Smooth muscle cell (in vitro differentiated cells): ENCODE data around the gene BHMT. TPM values are rescaled to one million over a fixed set of nuclear protein-coding genes. Genes with fewer than 3 reads are reported as not detected.

ENCODE experiments used
- DNase-seq: peaks from one replicate; lab custom pipeline; 2025; ENCODE audit not compliant: unreplicated experiment; lab: John Stamatoyannopoulos, UW
- H2AFZ ChIP-seq: fragments of 200-600 bp; sonication (generic); 2 replicates; pipeline ENCODE4 v1.6.0; 2016; ENCODE audit warnings: antibody characterized with exemption, low read depth, mild to moderate bottlenecking
- H3F3A ChIP-seq: fragments of 200-600 bp; sonication (generic); 2 replicates; pipeline ENCODE4 v1.6.0; 2017; ENCODE audit warnings: antibody characterized with exemption, low read depth
- H3K27ac ChIP-seq: fragments of 200-600 bp; sonication (generic); 2 replicates; pipeline ENCODE4 v1.5.1; 2016; ENCODE audit warnings: low read depth, mild to moderate bottlenecking
- H3K27me3 ChIP-seq: fragments of 200-600 bp; sonication (generic); 2 replicates; pipeline ENCODE4 v1.6.1; 2016; ENCODE audit warnings: low read depth, mild to moderate bottlenecking
- H3K36me3 ChIP-seq: fragments of 200-600 bp; sonication (generic); 2 replicates; pipeline ENCODE4 v1.5.1; 2016; ENCODE audit warnings: low read depth
- H3K4me1 ChIP-seq: fragments of 200-600 bp; sonication (generic); 2 replicates; pipeline ENCODE4 v1.5.1; 2016; ENCODE audit warnings: low read depth
- H3K4me2 ChIP-seq: fragments of 200-600 bp; sonication (generic); 2 replicates; pipeline ENCODE4 v1.6.0; 2016; ENCODE audit warnings: mild to moderate bottlenecking
- H3K4me3 ChIP-seq: fragments of 200-600 bp; sonication (generic); 2 replicates; pipeline ENCODE4 v1.5.1; 2016; ENCODE audit warnings: mild to moderate bottlenecking
- H3K79me2 ChIP-seq: fragments of 200-600 bp; sonication (generic); 2 replicates; pipeline ENCODE4 v1.6.0; 2016; ENCODE audit warnings: low read depth, mild to moderate bottlenecking
- H3K9ac ChIP-seq: fragments of 200-600 bp; sonication (generic); 2 replicates; pipeline ENCODE4 v1.6.0; 2016; ENCODE audit warnings: low read depth
- H3K9me3 ChIP-seq: fragments of 200-600 bp; sonication (generic); replicated peaks from 2 replicates; pipeline ENCODE4 v1.5.1; 2016; ENCODE audit warnings: low read depth
- H4K20me1 ChIP-seq: fragments of 200-600 bp; sonication (generic); 2 replicates; pipeline ENCODE4 v1.6.0; 2016; ENCODE audit warnings: low read depth
- CTCF ChIP-seq: fragments of 200-600 bp; sonication (generic); IDR thresholded peaks from 2 replicates; pipeline ENCODE4 v1.5.1; 2017; ENCODE audit warnings: borderline replicate concordance, mild to moderate bottlenecking, antibody characterized with exemption; ENCODE audit not compliant: insufficient read depth, poor library complexity, severe bottlenecking
- WGBS: methylation state at CpG from one replicate; pipeline ENCODE4 v1.1.7; 2016; ENCODE audit warnings: low lambda C conversion rate; 5-methylcytosine and 5-hydroxymethylcytosine counted together
- polyA plus RNA-seq: library from polyadenylated mRNA; unstranded; fragments of >200 nt; fragmentation: Nextera tagmentation; extraction: Ambion mirVana; gene quantifications from 2 replicates; pipeline ENCODE4 v1.2.1, GENCODE V29; 2016
- total RNA-seq: library from RNA; depleted of rRNA; stranded (reverse); fragments of >200 nt; gene quantifications from 2 replicates; pipeline ENCODE4 v1.2.3, GENCODE V29; 2014

The BHMT gene
- total and polyA plus RNA-seq, 2 experiments from 2014 or later: not detected

- Histone ChIP-seq H3K4me3 (no peak overlapping the region), H3F3A (no peaks in the 10 kb centered on the region), H3K4me1 (no peaks in the 10 kb centered on the region), H2AFZ (no peak overlapping the region), H3K4me2 (no peak overlapping the region), H3K27ac (no peak overlapping the region), H3K27me3 (no peaks in the 10 kb centered on the region), H4K20me1 (no peaks in the 10 kb centered on the region), H3K9ac (no peak overlapping the region), H3K79me2 (no peaks in the 10 kb centered on the region), H3K36me3 (no peaks in the 10 kb centered on the region), H3K9me3 (no peaks in the 10 kb centered on the region)
- no peak for TF ChIP-seq CTCF
- 53% methylated on average over 2 of the region's 3 CpGs for WGBS
- DNase-seq: no peak
Measured at GRCh38 chr5:79077680-79078365, 33.8 kb upstream of the BHMT start.

- H3K4me2 ChIP-seq: no peak overlapping the region
- H3K4me3 ChIP-seq: no peak overlapping the region
- H3K9me3 ChIP-seq: no peaks in the 10 kb centered on the region
- DNase-seq: no peak
- H2AFZ ChIP-seq: no peak overlapping the region
- H3K27me3 ChIP-seq: no peaks in the 10 kb centered on the region
- no peak overlapping the region for H3K27ac ChIP-seq
- H3K79me2 ChIP-seq: no peaks in the 10 kb centered on the region
- no peak overlapping the region for H3K9ac ChIP-seq
- H4K20me1 ChIP-seq: no peaks in the 10 kb centered on the region
- H3F3A ChIP-seq: no peaks in the 10 kb centered on the region
- 87% methylated on average over 2 of the region's 2 CpGs for WGBS
- no peaks in the 10 kb centered on the region for H3K4me1 ChIP-seq
- TF ChIP-seq CTCF: no peak
- H3K36me3 ChIP-seq: no peaks in the 10 kb centered on the region
Measured at GRCh38 chr5:79080804-79081203, 30.8 kb upstream of the BHMT start.

GRCh38 chr5:79081779-79082178, 29.8 kb upstream of the BHMT start:
- no peaks in the 10 kb centered on the region for H4K20me1 ChIP-seq
- H2AFZ ChIP-seq: no peak overlapping the region
- no peaks in the 10 kb centered on the region for H3K9me3 ChIP-seq
- no peak for DNase-seq
- H3F3A ChIP-seq: no peaks in the 10 kb centered on the region
- H3K4me2 ChIP-seq: no peak overlapping the region
- H3K27ac ChIP-seq: no peak overlapping the region
- no peaks in the 10 kb centered on the region for H3K27me3 ChIP-seq
- H3K9ac ChIP-seq: no peak overlapping the region
- H3K36me3 ChIP-seq: no peaks in the 10 kb centered on the region
- no peak for TF ChIP-seq CTCF
- WGBS: 87% methylated on average over 5 of the region's 5 CpGs
- no peaks in the 10 kb centered on the region for H3K79me2 ChIP-seq
- no peak overlapping the region for H3K4me3 ChIP-seq
- H3K4me1 ChIP-seq: no peaks in the 10 kb centered on the region

GRCh38 chr5:79086116-79086515, 25.5 kb upstream of the BHMT start:
- no peaks in the 10 kb centered on the region for H4K20me1 ChIP-seq
- no peak overlapping the region for H2AFZ ChIP-seq
- H3K9ac ChIP-seq: no peak overlapping the region
- no peaks in the 10 kb centered on the region for H3K9me3 ChIP-seq
- H3K4me3 ChIP-seq: no peak overlapping the region
- WGBS: 67% methylated on average over 2 of the region's 2 CpGs
- H3K27me3 ChIP-seq: peaks cover 4% of the 10 kb centered on the region
- no peaks in the 10 kb centered on the region for H3F3A ChIP-seq
- no peaks in the 10 kb centered on the region for H3K79me2 ChIP-seq
- TF ChIP-seq CTCF: no peak
- no peak for DNase-seq
- H3K4me2 ChIP-seq: no peak overlapping the region
- no peaks in the 10 kb centered on the region for H3K36me3 ChIP-seq
- no peak overlapping the region for H3K27ac ChIP-seq
- no peaks in the 10 kb centered on the region for H3K4me1 ChIP-seq
